ENCODE data around the gene ZBTB1. TPM values are rescaled to one million over a fixed set of nuclear protein-coding genes. Genes with fewer than 3 reads are reported as not detected.

The ZBTB1 gene, protein sequence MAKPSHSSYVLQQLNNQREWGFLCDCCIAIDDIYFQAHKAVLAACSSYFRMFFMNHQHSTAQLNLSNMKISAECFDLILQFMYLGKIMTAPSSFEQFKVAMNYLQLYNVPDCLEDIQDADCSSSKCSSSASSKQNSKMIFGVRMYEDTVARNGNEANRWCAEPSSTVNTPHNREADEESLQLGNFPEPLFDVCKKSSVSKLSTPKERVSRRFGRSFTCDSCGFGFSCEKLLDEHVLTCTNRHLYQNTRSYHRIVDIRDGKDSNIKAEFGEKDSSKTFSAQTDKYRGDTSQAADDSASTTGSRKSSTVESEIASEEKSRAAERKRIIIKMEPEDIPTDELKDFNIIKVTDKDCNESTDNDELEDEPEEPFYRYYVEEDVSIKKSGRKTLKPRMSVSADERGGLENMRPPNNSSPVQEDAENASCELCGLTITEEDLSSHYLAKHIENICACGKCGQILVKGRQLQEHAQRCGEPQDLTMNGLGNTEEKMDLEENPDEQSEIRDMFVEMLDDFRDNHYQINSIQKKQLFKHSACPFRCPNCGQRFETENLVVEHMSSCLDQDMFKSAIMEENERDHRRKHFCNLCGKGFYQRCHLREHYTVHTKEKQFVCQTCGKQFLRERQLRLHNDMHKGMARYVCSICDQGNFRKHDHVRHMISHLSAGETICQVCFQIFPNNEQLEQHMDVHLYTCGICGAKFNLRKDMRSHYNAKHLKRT
- total RNA-seq (2014; rRNA removed; shearing (Covaris generic)), result 40.3 and 49.9 TPM in 2 replicates

- H3K4me1 ChIP-seq (replicated peaks), result peaks cover 40% of the 10 kb centered on the region
Observed at GRCh38 chr14:64504310-64504896, at the start of gene ZBTB1. ZBTB1 (plus strand) TSS chr14:64504770; CDS start chr14:64521505, 16,735 bp downstream.

DNA sequence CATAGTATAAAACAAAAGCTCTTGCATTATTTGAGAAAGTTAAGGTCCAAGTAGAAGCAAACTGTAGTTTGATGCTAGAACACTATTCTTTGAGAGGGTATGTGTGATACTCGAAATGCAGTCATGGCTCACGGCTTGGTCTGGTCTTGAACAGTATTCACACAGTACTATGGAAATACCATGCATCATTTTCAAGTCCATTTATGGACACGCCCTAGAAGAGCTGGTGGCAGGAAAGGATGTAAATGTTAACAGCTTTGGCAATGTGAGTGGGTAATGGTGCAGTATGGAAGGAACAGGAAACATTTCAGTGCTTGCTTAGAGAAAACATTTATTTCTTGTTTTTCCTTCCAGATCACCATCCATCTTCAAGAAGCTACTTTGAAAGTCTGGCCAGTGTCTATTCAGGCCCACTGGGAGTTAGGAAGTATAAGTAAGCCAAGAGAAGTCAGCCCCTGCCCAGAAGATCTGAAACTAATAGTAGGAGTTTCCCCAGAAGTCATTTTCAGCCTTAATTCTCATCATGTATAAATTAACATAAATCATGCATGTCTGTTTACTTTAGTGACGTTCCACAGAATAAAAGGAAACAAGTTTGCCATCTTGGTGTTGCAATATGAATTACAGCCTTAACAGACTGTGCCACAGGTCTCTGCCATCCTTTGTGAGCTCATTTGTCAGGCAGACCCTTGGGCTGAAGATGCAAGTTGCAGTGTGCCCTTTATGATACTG is 45.0 kb upstream of the ZBTB1 start:
- H3K27ac ChIP-seq, result no peak overlapping the region
- no peak overlapping the region for H3K4me3 ChIP-seq
- no peak for DNase-seq (ENCODE audit: low read depth in 1 of 2, low spot score in 2 of 2)
- no peaks in the 10 kb centered on the region for H3K27me3 ChIP-seq (replicated peaks)
- peaks cover 3% of the 10 kb centered on the region for H3K4me1 ChIP-seq (replicated peaks)
- peaks cover 53% of the 10 kb centered on the region for H3K36me3 ChIP-seq
- no peaks in the 10 kb centered on the region for H3K9me3 ChIP-seq (replicated peaks)

More at GRCh38 chr14:64504310-64504896, at the start of gene ZBTB1:
- peak within 1 kb of the TSS; percentile 96 for H3K27ac ChIP-seq
- peak within 1 kb of the TSS; percentile 93 for H3K4me3 ChIP-seq
- no peaks in the 10 kb centered on the region for H3K9me3 ChIP-seq (replicated peaks)
- no peaks in the 10 kb centered on the region for H3K27me3 ChIP-seq (replicated peaks)
- peak; percentile 88 to 94 for DNase-seq (ENCODE audit: low read depth in 1 of 2, low spot score in 2 of 2)
- H3K36me3 ChIP-seq, result peaks cover 24% of the 10 kb centered on the region

DNA sequence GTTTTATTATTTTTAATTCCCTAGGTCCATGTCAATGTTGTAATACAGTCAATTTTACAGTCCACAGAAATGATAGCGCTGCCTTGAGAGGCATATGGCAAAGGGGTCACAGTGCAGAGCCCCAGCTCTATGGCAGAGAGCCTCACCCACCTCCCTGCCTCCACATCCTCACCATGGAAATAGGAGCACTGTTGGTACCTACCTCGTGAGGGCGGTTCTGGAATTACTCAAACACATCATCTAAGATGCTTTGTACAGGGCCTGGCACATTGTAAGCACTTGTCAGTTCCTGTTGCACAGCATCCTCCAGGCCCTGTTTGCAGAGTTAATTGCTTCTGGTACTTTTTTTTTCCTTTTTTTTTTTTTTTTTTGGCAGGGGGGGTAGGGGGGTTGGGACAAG is 43.3 kb upstream of the ZBTB1 start:
- Histone ChIP-seq H3K4me3 (no peak overlapping the region), H3K36me3 (peaks cover 37% of the 10 kb centered on the region), H3K27ac (no peak overlapping the region), H3K27me3 (replicated peaks) (no peaks in the 10 kb centered on the region), H3K9me3 (replicated peaks) (no peaks in the 10 kb centered on the region), H3K4me1 (replicated peaks) (peaks cover 10% of the 10 kb centered on the region)
- DNase-seq (ENCODE audit: low read depth in 1 of 2, low spot score in 2 of 2), result no peak

DNA sequence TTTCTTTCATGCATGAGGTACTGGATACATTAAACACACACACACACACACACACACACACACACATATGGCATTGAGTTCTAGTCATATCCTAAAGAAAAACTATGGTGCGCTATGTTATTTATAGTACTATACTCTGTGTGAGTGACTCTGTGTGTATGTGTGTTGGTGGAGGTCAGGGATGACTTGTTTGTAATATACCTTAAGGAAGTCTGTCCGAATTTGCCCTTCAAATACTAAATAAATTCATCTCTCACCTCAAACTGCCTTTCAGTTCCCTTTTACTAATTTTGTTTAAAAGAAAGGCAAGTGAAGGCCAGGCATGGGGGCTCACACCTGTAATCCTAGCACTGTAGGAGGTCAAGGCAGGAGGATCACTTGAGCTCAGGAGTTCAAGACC is 41.4 kb upstream of the ZBTB1 start:
- Histone ChIP-seq H3K27me3 (replicated peaks) (no peaks in the 10 kb centered on the region), H3K4me3 (no peak overlapping the region), H3K4me1 (replicated peaks) (peaks cover 11% of the 10 kb centered on the region), H3K27ac (no peak overlapping the region), H3K36me3 (peaks cover 20% of the 10 kb centered on the region), H3K9me3 (replicated peaks) (no peaks in the 10 kb centered on the region)
- no peak for DNase-seq (ENCODE audit: low read depth in 1 of 2, low spot score in 2 of 2)

DNA sequence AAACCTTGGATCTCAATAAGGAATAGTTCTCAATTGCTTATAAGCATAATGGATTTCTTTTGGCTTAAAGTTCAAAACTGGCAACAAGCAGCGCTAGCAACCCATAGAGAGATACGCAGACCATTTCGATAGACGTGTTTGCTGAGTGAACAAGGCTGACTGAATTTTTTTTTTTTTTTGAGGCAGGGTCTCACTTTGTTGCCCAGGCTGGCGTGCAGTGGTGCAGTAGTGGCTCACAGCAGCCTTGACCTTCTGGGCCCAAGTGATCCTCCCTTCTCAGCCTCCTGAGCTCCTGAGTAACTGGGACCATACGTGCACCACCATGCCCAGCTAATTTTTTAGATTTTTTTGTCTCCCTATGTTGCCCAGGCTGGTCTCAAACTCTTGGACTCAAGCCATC is 40.7 kb upstream of the ZBTB1 start:
- Histone ChIP-seq H3K27me3 (replicated peaks) (no peaks in the 10 kb centered on the region), H3K4me1 (replicated peaks) (peaks cover 11% of the 10 kb centered on the region), H3K27ac (no peak overlapping the region), H3K9me3 (replicated peaks) (no peaks in the 10 kb centered on the region), H3K36me3 (peaks cover 14% of the 10 kb centered on the region), H3K4me3 (no peak overlapping the region)
- DNase-seq (ENCODE audit: low read depth in 1 of 2, low spot score in 2 of 2), result no peak

DNA sequence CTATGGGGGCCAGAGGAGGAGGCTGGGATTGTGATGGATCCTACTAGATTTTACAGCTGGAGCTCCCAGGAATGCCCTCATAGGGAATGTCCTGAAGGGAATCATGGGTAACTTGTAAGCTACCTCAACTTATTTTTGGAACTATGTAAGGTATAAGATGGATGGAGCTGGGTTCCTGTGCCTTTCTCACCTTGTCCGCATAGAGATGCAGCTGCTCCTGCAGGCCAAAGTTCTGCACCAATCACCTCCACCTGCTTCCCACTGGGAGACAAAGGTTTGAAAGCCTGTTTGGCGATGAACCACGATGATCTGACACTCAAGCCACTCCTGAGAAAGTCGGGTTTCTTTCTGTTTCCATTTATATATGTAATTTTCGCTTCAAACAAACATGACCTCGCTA is 39.9 kb upstream of the ZBTB1 start:
- no peaks in the 10 kb centered on the region for H3K27me3 ChIP-seq (replicated peaks)
- DNase-seq (ENCODE audit: low read depth in 1 of 2, low spot score in 2 of 2), result no peak
- no peak overlapping the region for H3K27ac ChIP-seq
- peaks cover 13% of the 10 kb centered on the region for H3K4me1 ChIP-seq (replicated peaks)
- peaks cover 7% of the 10 kb centered on the region for H3K36me3 ChIP-seq
- no peaks in the 10 kb centered on the region for H3K9me3 ChIP-seq (replicated peaks)
- H3K4me3 ChIP-seq, result peak overlapping the region; percentile 69

DNA sequence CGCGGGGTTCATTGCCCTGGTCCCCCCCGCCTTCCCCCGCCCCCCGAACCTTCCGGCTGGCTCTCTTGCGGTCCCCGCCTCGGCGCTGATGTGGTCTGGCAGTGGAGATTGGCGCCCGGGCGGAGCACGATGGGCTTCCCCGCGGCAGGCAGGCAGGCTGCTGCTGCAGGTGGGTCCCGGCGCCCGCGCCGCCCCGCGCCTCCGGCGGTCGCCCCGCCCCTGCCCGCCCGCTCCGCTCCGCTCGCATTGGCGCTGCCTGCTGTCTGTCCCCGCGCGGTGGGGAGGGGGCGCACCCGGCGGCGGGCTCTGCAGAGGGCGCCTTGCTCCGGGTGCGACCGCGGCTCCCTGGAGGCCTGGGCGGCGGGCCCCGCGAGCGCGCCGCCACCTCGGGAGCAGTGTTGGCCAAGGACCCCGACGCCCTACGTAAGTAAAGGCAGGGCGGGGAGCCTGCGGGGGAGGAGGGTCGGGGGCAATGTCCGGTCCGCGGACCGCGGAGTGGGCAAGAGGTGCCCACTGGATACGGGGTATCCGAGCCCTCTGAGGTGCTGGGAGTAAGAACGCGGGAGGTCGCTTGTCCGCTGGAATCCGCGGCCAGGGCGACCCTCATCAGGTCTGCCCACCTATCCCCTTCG is 39.3 kb upstream of the ZBTB1 start, which contains the start of gene AKAP5:
AKAP5 (plus strand) TSS at position 309 of the 632 bp plus-strand sequence. CDS start 2,896 bp downstream, outside the sequence.
- H3K27ac ChIP-seq, result no peak within 1 kb of the TSS

DNA sequence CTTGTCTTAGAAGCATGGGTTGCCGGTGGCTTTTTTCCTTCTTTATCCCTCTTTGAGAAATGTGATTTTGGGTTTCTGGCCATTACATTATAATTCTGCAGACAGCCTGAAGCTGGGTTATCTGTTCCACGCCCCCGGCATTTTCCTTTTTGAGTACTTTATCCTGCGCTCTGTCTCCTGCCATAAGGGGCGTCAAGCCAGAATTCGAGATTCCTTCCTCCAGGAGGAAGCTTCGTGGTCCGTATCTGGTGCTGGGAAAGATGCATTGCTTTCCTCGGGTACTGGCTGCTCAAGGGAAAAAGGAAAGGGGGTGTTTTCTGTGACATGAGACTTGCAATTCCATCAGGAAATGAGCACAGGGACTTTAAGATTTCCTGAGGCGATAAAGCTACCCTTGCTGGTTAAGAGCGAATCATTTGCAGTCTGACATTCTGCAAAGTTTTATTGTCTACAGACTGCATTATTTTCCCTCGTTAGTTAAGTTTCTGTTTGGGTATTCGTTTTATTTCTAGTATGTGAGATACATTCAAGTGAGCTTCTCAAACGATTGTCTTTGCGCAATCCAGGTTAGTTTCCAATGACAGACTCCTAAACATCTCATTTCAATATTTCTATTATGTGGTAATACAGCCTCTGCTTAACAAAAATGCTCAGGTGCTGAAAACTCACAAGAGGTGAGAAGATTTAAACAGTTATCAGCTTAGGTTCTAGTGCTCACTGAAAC is 38.6 kb upstream of the ZBTB1 start:
- Histone ChIP-seq H3K9me3 (replicated peaks) (no peaks in the 10 kb centered on the region), H3K27me3 (replicated peaks) (no peaks in the 10 kb centered on the region), H3K36me3 (peaks cover 3% of the 10 kb centered on the region), H3K27ac (no peak overlapping the region), H3K4me1 (replicated peaks) (peaks cover 15% of the 10 kb centered on the region), H3K4me3 (peak overlapping the region; percentile 69)
- peak in 1 of 2 experiments; percentile 53 for DNase-seq (ENCODE audit: low read depth in 1 of 2, low spot score in 2 of 2)

More for the DNA sequence above, 39.3 kb upstream of the ZBTB1 start, which contains the start of gene AKAP5:
- peak in 1 of 2 experiments; percentile 52 for DNase-seq (ENCODE audit: low read depth in 1 of 2, low spot score in 2 of 2)
- H3K9me3 ChIP-seq (replicated peaks), result no peaks in the 10 kb centered on the region
- H3K4me1 ChIP-seq (replicated peaks), result peaks cover 15% of the 10 kb centered on the region
- no peaks in the 10 kb centered on the region for H3K27me3 ChIP-seq (replicated peaks)
- H3K4me3 ChIP-seq, result peak within 1 kb of the TSS; percentile 69
- H3K36me3 ChIP-seq, result peaks cover 3% of the 10 kb centered on the region

DNA sequence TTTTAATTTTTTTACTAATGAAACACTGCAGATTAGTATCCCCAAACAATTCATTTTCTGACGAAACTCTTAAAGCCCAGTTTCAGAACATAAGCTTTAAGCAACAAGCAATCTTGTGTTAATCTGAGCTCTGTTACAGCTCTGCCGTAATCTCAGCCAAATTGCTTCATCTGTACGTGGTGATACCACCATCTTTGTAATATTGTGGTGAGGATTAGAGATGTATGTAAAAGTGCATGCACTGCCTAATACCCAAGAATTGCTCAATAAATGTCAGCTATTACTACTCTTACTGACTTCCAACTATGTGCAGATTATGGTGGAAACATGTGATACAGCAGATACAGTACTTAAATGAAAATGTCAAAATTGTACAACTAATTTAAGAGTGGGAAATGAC is 37.5 kb upstream of the ZBTB1 start:
- H3K9me3 ChIP-seq (replicated peaks), result no peaks in the 10 kb centered on the region
- DNase-seq (ENCODE audit: low read depth in 1 of 2, low spot score in 2 of 2), result no peak
- peaks cover 15% of the 10 kb centered on the region for H3K4me1 ChIP-seq (replicated peaks)
- no peak overlapping the region for H3K27ac ChIP-seq
- H3K4me3 ChIP-seq, result no peak overlapping the region
- H3K36me3 ChIP-seq, result peaks cover 2% of the 10 kb centered on the region
- no peaks in the 10 kb centered on the region for H3K27me3 ChIP-seq (replicated peaks)

- H3K9me3 ChIP-seq (replicated peaks), result no peaks in the 10 kb centered on the region
- H3K4me3 ChIP-seq, result no peak overlapping the region
- H3K27me3 ChIP-seq (replicated peaks), result no peaks in the 10 kb centered on the region
- DNase-seq (ENCODE audit: low read depth in 1 of 2, low spot score in 2 of 2), result no peak
- H3K27ac ChIP-seq, result no peak overlapping the region
- peaks cover 3% of the 10 kb centered on the region for H3K36me3 ChIP-seq
- peaks cover 15% of the 10 kb centered on the region for H3K4me1 ChIP-seq (replicated peaks)
Observed at GRCh38 chr14:64467566-64467965, 37.0 kb upstream of the ZBTB1 start.

- peaks cover 15% of the 10 kb centered on the region for H3K4me1 ChIP-seq (replicated peaks)
- DNase-seq (ENCODE audit: low read depth in 1 of 2, low spot score in 2 of 2), result no peak
- no peaks in the 10 kb centered on the region for H3K9me3 ChIP-seq (replicated peaks)
- H3K27me3 ChIP-seq (replicated peaks), result no peaks in the 10 kb centered on the region
- H3K27ac ChIP-seq, result no peak overlapping the region
- H3K4me3 ChIP-seq, result no peak overlapping the region
- peaks cover 3% of the 10 kb centered on the region for H3K36me3 ChIP-seq
Observed at GRCh38 chr14:64468451-64468850, 36.1 kb upstream of the ZBTB1 start.

GRCh38 chr14:64474041-64474440 is 30.5 kb upstream of the ZBTB1 start:
- Histone ChIP-seq H3K36me3 (peaks cover 3% of the 10 kb centered on the region), H3K27ac (no peak overlapping the region), H3K27me3 (replicated peaks) (no peaks in the 10 kb centered on the region), H3K9me3 (replicated peaks) (no peaks in the 10 kb centered on the region), H3K4me3 (no peak overlapping the region), H3K4me1 (replicated peaks) (peaks cover 4% of the 10 kb centered on the region)
- DNase-seq (ENCODE audit: low read depth in 1 of 2, low spot score in 2 of 2), result no peak
